Embryonic facial prominence (tissue), 1 donor: ENCODE data around the gene ELF5.

Source experiments
- DNase-seq: peaks from one replicate; pipeline ENCODE4 v3.0.0-alpha.2; 2016; ENCODE audit errors: extremely low spot score

Gene ELF5

DNA sequence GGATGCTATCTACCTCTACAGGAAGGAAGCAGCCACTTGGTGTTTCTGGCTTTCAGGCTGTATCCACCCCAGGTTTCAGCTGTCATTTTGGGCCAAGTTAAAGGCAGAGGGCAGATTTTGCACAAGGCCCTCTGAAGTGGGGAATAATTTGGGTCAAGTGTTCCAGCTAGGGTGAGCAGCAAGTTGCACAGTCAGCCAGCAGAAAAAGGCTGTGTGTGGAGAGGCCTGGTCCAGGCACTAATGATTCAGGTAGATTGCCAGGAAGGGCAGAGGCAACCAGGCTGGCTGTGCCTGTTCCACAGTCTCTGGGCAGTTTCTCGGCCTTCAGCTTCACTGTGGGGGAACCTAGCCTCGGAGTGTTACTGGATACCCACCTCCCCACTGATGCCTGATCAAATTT lies 8.6 kb upstream of the ELF5 start:
- no peak for DNase-seq

DNA sequence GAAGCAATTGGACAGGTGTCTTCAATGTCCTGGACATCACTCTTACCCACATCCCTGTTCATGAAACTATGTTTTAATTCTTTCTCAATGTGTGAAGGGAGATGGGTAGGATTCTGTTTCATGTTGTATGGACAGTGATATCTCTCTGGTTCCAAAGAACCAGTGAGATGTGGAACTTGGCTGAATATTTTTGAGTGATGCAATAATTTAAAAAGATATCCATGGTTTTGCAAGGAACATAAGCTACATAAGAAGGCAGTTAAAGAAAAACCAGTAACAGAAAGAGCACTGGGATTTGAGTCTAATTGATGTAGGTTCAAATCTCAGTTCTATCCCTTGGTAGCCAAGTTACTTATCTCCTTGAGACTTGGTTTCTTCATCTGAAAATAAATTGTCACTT lies 7.7 kb upstream of the ELF5 start:
- DNase-seq = no peak

DNA sequence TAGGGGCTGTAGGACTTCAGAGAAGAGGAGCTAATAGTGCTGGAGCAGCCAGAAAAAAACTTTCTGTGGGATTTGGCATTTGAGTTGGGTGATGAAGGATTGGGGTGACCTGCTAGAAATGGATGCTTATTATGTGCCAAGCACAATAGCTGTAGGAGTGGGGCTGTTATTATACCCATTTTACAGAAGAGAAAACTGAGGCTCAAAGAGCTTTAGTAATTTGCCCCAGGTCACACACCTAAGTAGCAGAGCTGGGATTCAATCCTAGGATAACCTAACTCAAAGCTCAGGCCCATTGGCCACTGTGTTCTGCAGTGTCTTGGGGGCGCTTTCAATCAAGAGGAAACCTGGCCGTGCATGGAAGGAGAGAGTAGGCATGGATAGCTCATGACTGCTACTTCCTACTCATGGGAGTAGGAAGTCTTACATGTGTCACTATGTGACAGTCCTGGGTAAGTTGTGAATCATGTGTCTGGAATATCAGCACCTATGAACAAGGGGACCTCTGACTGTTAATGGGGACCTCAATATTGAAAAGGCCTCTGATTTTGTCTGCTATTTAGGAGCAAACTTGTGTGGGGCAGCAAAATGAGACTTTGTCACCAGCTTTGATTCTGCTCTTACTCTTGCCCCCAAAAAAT lies 6.1 kb upstream of the ELF5 start:
- DNase-seq = no peak

DNA sequence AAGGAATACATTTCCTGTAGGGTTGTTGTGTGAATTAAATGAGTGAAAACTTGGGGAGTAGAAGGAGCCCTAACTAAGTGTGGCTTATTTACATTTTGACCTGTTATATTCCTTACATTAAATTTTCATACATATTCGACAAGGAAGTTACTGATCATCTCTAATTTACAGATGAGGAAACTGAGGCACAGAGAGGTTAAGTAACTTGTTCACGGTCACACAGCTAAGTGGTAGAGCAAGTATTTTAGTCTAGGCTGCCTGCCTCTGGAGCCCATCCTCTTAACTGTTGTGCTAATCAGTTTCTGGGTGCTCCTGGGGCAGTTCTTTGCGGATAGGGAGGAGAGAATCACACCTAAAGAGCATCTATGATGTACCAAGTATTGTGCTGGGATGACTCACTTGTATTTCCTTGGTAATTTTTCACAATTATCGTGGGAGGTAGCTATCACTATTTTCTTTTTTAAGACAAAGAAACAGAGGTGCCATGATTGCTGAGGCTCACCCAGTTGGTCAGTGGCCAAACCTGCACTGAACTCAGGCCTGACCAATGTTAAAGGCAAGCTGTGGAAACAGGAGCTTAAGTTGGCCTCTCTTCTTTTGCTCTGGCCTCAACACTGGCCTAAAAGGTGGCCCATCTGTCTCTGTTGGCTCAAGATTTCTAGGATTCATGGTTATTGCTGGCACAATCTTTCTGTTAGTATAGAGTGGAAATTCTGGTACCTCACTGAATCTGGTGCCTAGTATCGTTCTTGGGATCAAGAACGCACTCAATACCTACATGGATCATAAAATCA lies 2.9 kb upstream of the ELF5 start:
- no peak for DNase-seq

DNA sequence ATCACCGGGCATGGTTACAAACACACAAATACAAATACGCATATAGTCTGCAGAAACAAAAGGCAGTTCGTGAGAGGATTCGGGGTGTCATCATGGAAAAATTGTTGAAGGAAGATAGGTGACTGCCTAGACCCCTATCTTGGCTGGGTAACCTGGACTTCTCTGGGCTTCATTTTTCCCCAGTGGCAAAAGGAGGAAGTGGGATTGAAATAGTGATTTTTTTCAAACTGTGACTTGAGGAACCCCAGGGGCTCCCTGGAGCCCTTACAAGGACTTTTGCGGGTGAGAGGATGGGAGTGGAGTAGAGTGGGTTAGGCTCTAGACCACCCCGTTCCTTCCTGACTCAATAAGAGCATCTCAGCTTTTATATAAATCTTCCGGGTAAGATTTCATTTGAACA lies 1.0 kb upstream of the ELF5 start:
- no peak for DNase-seq

DNA sequence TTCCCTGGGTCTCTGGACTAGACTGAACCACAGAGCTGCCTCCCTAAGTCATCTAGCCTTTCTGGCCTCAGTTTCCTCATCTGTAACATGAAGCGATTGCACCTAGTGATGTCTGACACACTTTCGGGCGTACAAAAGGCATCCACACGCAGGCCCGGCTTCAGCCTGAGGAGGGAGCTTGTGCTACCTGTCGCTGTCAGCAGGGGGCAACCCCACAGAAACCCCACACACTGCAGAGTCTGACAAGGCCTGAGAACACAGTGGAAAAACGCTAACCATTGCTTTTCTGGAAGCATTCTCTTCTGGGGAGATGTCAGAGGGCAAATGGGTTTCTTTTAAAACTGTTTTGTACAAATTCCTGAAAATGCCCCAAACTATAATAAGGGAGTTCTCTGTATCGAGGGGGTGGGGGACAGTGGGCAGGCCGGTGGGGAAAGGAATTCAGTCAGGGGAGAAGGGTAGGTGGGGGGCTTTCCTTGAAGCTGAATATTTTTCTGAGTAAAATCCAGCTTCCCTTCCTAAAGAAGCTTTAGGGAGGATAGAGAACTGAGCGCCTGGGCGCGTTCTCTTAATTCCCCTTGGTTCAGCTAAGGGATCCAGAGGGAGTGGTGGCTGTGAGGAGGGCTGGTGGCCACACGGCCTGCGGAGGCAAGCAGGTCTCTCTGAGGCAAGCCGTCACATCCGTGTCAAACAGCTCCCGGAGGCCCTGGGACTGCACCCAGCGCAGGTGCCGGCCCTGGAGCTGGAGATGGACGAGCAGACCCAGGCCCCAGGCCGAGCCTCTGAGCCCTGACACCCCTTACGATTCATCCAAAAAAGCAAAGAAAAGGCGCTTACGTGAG lies 533 bp downstream of the ELF5 start:
- no peak for DNase-seq

DNA sequence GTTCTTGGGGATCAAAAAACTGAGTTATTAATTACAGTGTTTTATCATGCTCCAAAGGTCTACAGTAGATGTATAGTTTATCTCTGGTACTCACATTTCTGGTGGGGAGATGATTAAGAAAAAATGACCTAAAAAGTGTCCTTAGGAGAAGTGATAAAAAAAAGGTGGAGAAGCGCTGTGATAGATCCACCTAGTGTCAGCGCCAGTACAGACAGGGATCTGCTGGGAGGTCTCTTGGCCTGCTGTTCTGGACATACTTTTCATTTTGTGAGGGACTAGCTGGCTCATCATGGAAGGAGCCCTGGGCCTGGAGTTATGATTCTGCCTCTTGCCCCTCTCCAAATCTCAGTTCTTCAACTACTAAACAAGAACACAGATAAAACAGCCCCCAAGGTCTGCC lies 2.9 kb downstream of the ELF5 start:
- DNase-seq = no peak

DNA sequence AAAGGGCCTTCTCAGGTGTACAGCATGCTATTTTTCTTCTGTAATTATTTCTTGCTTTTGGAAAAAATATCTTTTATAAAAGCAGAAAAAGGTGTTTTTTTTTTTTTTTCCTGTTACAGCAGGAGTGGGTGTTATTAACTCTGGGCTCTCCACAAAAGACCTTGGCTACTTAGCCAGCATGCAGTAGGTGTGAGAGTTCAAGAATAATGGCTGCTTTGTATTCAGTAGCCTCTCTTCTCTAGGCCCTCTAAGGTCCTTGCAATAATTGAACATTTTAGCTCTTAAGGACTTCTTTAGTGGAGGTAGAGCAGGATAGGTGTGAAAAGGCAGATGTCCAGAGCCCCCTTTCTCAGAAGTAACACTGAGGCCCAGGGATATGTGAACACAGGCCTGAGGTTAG lies 3.4 kb downstream of the ELF5 start:
- no peak for DNase-seq

DNA sequence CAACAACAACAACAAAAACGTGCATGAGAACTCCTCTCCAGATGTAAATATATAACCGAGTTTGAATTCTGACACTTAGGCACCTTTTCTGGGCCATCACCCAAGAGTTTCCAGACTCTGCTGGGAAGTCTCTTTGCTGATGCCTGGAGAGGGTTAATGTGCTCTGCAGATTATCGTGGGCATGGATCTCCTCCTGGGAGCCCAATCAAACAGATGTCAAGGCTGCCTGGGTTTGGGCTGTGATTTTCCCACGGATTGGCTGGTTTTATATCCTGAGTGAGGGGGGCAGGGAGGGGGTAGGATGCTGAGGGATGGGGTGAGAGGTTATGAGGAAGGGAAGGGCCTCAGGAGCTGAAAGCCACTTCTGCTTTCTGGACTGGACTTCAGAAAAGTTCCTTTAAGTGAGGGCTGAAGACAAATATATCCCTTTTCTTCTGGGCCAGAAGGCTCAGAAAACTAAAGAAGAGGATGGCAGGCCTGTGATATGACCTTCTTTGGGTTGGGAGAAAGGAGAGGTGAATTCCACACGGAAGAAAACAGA lies 4.2 kb downstream of the ELF5 start:
- DNase-seq = no peak

DNA sequence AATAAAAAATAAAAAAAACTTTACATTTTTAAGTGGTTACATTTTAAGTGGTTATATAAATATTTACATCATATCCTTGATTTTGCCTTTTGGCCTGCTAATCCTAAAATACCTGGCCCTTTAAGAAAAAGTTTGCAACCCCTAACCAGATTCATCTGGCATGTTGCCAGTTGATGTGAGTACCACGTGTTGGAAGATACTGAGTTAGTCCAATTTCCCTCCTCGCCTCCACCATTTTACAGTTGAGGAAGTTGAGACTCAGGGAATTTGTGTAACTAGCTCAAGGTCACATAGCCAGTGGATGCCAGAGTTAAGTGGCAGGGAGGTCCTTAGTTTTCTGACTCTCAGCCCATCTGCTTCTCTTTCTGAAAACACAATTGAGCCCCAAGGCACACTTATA lies 5.1 kb downstream of the ELF5 start:
- DNase-seq = no peak

DNA sequence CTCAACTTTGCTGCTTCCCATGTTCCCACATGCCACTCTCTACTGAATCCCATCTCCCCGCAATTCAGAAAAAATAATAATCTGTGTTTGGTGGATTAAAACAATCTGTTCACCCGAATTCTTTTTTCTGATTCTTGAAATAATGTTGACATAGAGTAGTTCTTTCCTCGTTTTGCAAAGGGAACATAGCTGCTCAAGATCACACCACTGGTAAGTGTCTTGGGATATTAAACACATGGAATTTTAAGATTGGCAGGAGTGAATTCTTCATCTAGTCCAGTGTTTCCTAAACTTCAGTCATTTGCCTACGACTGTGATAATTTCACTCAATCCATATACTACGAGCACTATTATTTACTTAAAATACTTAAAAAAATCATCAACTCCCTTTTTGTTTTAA lies 6.0 kb downstream of the ELF5 start:
- no peak for DNase-seq

DNA sequence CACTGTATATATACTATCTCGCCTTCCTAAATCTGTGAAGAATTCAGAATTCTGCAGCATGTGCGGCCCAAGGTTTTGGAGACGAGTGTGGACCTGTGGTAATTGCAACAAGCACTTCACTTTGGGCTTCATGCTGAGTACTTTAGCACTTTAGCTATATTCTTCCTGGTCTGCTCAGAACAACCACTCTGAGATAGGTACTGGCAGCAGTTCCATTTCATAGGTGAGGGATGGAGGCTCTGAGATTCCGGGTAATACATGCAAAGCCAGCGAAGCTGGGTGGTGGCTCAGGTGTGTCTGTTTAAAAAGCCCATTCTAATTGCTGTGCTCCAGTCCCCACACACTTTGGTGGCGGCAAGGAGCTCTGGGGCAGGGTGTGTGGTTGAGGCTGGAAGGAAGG lies 6.4 kb downstream of the ELF5 start:
- DNase-seq = no peak

DNA sequence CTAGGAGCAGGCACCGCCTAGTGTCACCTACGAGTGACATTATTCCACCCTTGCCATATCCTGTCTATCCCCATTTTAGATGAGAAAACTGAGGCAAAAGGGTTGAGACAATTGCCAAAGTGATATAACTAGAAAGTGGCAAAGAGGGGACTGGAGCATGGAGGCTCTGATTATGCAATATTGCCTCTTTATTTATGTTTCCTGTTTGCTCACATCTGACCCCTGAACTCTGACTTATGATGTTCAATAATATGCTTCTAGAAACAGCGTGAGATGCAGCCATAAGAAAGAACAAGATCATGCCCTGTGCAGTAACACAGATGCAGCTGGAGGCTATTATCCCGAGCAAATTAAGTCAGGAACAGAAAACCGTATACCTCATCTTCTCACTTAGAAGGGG lies 7.7 kb downstream of the ELF5 start:
- no peak for DNase-seq

DNA sequence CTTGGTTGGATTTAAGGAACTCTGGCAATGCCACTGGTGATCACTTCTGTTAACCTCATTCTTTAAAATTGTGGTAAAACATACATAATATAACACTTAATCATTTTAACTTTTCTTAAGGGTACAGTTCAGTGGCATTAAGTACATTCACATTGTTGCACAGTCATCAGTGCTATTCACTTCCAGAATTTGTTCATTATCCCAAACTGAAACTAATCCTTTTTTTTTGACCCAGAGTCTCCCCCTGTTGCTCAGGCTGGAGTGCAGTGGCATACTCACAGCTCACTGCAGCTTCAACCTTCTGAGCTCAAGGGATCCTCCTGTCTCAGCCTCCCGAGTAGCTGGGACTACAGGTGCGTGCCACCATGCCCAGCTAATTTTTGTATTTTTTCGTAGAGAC lies 10.6 kb downstream of the ELF5 start:
- no peak for DNase-seq

DNA sequence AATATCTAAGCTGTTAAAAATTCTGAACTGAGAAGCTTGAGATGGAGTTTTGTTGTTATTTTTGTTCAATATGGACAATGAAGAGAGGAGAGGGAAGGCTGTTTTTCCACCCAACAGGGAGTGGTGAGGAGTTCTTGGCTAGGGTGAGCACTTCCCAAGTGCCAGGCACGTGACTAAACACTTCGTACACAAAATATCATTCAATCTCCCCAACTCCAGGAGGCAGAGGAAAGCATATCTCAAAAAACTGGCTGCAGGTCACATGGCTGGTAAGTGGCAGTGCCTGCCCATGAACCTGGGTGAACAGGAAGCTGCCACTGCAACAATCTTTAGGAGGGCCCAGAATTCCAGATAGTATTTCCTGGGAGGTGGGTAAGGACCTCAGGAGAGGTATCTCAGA lies 11.6 kb downstream of the ELF5 start:
- no peak for DNase-seq

DNA sequence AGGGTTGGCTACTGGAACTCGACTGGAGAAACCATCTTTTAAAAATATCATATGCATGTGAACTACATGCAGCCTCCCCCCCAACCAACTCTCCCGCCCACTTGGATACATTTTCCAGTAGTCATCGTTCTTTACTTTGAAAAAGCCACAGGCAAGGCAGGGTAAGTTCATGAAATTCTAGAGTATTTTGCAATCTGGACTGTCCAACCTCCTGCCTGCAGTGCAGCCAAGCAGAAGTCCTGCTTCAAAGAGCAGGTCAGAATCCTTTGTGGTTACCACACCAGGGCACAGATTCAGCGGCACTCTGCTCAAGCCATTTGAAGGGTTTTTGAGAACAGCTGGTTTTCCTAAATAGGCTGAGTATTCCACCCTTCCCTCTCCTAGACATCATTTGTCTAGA lies 12.1 kb downstream of the ELF5 start:
- no peak for DNase-seq

DNA sequence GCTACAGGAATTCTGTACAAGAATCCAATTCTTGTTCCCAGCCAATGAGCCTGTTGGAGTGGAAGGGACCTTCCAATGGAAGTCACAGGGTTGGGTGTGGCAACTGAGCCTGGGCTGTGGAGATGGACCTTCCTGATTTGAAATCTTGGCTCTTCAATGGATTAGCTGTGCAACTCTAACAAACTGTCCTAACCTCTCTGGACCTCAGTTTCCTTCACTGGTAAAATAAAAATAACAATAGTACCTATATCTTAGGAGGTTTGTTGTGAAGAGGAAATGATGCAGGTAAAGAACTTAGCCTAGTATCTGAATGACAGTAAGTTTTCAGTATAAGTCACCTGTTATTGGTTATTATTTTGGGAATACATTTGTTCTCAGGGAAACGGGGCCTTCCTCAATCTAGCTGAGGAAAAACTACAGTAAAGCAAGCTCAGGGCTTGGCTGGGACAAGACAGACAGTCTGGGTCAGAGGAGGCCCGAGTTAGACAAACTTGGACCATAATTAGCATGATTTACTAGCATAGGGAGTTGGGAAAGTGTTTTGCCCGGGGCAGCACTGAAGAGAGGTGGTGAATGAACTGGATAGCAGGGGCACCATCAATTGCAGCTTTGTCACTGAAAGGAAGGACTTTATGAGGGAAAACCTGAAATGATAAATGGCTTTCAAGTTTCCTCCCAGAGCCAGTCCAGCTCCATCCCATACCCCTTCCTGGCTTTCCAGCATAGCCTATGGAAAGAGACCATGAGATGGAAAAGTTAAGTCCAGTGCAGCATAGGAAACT lies 13.7 kb downstream of the ELF5 start:
- no peak for DNase-seq

DNA sequence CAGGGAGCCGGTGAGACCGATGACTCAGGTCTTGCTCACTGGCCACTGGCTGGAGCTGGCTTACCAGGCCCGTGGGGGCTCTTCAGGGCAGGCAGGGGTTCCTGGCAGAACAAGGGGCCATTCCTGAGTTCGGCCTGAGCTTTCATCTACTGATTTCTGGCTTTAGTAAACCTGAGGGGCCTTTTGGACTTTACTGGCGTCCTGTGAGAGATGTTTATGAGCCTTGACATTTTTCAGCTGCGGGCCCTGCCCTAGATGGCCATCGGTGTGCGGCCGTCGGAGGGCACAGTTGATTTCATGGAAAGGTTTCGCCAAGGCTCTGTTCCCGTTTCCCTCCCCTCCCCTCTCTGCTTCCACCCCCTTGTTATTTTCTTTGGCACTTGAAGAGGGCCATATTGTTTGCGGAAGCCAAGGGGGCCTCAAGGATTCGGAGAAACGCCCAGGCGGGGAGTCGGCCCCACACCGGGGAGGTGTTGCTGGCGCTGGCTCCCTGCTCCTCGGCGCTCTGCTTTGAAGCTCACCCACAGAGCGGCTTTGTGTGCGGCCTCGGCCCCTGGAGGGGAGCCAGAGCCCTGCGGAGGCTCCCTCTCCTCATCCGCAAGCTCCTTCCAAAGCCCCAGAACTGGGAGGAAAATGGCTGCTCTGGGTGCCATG lies 17.7 kb downstream of the ELF5 start:
- no peak for DNase-seq

DNA sequence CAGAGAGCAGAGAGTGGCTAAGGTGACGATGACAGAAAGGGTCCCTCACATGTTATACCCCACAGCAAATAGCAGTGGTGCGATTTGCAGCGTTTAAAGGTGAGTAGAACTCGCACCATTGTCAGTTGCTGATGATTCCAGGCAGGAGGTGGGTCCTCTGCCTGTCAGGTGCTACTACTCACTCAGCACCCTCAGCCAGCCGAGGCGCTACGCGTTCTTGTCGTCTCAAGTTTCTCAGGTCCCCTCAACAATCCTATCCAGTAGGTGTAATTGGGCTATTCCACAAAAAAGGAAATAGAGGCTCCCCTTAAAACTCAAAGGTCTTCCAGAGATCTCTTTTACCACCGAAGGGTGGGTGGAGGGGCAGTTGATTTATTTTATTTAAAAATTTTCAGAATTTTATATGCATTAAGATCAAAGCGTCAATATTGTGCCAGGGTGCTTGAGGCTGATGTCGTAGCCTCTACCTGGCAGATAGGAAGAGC lies 18.3 kb downstream of the ELF5 start:
- DNase-seq = no peak

DNA sequence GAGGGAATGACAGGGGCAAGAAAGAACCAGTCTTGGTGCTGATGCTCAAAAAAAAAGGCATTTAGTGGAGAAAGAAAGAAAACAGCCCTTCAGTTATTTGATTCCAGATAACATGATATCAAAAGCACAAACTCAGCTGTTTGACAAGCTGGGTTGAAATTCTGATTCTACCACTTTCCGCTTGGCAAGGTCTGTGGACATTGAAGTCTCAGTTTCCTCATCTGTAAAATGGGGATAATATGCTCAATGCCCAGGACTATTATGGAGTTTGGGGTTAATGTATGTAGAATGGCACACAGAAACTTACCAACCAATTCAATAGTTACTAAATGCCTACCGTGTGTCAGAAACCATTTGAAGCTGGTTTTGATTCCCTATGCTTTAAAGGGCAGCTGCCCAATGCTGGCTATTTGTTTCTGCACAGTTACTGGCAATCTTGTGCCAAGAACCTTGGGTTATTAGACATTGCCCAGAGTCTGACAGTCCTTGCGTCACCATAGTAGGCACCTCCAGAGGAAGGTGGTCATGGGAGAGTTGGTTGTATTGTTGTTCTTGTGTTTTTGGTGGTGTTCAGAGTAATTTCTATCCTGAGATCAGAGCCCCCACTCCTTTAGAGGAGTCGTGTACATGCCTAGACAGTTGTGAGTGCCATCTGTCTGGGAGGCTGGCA lies 19.5 kb downstream of the ELF5 start:
- no peak for DNase-seq

DNA sequence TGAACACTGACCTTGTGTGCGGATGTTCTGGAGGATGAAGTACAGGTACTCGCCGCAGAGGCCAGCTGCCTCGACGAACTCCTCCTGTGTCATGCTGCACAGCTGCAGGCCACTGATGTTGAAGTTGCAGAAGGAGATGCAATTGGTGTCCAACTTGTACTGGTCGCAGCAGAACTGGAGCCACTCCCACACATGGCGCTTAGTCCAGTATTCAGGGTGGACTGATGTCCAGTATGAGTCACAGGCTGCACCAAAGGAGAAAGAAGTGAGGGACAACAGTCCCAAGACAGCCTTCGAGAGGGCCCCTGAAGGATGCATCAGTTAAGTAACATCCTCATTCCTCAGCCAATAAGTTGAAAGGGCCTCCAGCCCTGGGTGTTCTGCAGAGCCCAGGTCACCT lies 20.1 kb downstream of the ELF5 start:
- no peak for DNase-seq
